Measurements from ENCODE around the gene SLC45A3.

Gene SLC45A3

GRCh38 chr1:205668951-205669340 is 11.4 kb downstream of the SLC45A3 start:
- no peak for DNase-seq (ENCODE audit: low read depth in 2 of 2)

DNA sequence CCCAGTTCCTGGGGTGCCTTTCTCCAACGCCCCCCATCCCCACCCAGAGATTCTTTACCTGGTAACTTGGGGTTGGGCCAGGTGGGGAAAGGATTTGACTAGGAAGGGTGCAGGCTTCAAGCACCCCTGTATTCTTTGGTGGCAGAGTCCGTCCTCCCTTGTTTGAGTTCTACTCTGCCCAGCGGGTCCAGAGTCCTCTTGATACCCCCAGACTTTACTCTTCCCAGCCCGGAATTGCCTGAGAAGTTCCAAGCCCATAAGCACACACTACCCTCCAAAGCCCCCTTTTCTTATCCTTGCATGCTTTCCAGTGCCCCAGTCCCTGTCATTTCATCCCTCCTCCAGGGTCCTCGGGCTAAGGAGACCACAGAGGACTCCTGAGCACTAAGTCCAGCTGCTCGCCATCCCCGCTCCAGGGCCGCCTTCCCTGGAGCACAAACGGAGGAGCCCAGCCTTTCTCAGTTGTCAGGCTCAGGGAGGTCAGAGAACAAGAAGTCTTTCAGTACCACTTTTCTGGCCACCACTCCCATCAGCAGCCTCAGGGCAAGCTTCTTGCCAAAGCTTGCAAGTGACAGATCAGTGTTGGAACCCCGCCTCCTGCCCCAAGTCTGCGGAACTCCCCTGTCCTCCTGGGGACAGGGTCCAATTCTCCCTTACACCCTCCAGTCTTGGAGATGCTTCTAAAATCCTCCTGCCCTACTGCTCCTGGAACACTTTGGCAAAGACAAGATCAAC is 12.2 kb downstream of the SLC45A3 start:
- DNase-seq (ENCODE audit: low read depth in 2 of 2): no peak

DNA sequence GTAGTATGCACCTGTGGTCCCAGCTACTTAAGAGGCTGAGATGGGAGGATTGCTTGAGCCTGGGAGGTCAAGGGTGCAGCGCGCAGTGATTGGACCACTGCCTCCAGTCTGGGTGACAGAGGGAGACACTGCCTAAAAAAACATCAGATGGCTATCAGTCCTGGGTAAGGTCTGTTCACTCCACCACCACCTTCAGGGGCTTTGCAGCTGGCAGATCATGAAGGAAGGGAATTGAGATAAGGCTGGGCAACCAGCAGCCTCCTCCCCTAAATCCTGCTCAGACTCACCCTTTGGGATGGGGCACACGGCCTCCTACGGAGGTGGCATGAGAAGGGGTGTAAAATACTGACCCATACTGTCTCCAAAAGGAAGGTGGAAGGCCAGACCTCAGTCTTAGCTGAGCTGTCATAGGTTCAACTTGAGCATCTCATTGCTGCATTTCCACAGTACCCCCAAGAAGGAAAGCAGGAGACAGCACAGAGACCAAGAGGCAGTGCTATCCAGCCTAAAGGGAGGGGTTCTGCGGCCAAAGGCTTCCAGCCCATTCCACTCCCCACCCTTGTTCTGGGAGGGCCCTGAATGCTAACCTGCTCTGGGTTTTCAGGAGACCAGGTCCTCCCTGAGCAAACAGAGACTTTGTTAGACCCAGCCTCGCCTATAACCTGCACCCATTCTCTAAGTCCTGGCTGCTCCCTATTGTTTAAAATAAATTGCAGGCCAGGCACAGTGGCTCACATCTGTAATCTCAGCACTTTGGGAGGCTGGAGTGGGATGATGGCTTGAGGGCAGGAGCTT is 13.7 kb downstream of the SLC45A3 start:
- DNase-seq (ENCODE audit: low read depth in 2 of 2): no peak

DNA sequence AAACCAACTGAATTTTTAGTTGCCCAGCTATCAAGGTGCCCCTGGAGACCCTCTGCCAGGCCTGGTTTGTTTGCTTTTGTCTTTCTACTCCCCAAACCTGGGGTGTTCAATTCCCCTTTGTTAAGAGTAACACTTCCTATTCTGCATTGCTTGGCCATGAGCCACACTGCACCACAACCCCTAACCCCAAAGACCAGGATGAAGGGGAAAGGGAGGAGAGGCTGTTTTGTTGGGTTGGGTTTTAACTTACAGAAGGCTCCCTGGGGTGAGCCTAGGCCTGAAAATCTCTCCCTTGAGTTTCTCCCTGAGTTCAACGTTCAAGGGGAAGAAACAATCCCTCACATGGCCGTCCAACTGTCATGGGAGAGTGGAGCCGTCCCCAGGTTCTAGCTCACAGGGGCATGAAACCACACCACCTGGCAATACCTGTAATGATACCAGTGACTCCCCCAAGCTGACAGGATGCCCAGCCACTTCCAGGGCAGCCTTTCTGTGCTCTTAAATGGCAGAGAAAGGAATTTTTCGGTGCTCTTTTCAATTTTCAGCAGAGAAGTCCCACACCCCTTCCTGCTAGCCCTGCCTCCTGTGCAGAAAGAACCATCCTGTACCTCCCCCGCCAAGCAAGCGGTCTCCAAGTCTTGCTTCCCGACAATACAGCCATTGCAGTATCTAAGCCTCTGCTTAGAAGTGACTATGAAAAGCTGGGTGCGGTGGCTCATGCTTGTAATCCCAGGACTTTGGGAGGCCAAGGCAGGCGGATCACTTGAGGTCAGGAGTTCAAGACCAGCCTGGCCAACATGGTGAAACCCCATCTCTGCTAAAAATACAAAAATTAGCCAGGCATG is 14.9 kb downstream of the SLC45A3 start:
- no peak for DNase-seq (ENCODE audit: low read depth in 2 of 2)

DNA sequence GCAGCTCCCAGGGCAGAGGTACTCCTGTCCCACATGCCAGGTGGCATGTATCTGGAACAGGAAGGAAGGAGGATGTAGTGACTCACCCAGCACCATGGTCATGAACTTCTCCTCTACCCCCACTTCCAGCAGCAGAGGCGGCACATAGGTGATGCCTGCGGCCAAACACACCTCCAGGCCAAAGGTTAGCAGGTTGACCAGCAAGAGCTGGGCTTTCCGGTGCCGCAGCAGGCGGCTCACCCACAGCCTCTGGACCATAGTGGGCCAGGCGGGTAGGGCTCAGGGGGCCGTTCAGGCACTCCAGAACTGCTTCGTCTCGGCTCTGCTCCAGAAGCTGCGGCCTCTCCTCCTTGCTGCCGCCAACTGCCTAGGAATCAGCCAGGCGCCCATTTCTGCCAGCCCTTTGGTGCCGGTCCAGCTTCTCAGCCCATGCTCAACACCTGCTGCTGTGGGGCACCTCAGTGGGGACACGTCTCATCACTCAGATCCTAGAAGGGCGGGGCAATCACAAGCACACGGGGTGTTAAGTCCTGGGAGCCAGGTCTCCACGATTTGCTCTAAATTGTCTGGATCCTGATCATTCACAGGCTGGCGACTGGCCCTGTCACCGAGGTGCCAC is 15.8 kb downstream of the SLC45A3 start:
- DNase-seq (ENCODE audit: low read depth in 2 of 2): no peak

DNA sequence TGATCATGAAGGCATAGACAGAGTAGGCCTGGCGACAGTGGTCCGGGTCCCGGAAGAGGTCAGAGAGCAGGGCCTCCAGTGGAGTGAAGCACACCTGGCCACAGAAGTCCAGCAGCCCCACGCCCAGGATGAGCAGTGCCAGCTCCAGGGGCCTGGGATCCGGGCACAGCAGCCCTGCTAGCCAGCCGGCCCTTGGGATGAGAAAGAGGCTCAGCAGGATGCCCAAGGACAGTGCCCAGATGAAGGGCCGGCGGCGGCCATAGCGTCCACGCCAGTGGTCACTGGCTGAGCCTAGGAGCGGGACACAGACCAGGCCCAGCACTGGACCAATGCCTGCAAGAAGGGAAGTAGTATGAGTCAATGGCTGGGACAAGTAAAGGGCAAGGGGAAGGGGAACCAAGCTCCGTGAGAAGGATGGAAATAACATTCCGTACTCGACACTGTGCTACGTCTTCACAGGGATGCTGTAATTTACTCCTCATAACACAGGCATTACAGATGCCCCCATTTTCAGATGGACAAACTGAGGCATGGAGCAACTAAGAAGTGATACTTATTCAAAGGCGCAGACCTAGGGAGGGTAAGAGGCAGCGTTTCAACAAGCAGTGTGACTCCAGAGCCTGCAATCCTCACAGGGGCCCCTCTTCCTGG is 16.9 kb downstream of the SLC45A3 start:
- no peak for DNase-seq (ENCODE audit: low read depth in 2 of 2)

DNA sequence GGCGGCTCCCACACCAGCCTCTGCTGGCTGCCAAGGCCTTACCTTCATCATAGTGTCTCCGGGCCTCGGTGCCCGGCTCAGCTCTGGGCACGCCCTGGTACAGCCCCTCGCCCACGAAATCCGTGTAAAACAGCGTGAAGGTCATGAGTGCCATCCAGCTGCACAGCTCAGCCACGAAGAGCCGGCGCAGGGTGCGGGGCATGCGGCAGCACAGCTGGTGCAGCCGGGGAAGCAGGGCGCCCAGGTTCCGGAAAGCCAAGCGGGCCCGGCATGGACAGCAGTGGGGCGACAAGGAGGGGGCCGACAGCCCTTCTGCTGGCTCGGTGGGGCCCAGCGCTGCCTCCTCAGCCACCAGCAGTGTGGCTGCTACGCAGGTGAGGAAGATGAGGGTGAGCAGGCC is 17.5 kb downstream of the SLC45A3 start:
- no peak for DNase-seq (ENCODE audit: low read depth in 2 of 2)

GRCh38 chr1:205662135-205662738 is 18.1 kb downstream of the SLC45A3 start:
- DNase-seq (ENCODE audit: low read depth in 2 of 2): no peak

- DNase-seq (ENCODE audit: low read depth in 2 of 2): no peak
Observed at GRCh38 chr1:205661429-205662134, 18.7 kb downstream of the SLC45A3 start.

DNA sequence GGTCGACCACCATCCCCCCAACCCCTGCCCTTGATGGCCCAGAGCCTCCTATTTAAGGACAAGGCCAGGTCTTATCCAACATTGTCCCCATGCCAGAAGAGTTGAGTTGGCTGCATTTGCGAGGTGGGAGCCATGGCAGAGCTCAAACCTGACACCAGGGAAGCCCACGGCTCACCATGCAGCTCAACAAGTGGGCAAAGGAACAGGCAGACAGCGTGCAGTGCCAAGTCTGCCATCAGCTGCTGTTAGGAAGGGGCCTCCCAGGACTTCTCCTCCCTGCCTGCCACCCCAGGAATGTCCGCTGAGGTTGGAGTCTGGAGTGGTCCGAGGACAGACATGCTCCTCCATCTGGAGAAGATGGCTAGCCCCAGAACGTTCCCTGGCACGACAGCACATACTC is 19.9 kb downstream of the SLC45A3 start:
- DNase-seq (ENCODE audit: low read depth in 2 of 2): no peak

DNA sequence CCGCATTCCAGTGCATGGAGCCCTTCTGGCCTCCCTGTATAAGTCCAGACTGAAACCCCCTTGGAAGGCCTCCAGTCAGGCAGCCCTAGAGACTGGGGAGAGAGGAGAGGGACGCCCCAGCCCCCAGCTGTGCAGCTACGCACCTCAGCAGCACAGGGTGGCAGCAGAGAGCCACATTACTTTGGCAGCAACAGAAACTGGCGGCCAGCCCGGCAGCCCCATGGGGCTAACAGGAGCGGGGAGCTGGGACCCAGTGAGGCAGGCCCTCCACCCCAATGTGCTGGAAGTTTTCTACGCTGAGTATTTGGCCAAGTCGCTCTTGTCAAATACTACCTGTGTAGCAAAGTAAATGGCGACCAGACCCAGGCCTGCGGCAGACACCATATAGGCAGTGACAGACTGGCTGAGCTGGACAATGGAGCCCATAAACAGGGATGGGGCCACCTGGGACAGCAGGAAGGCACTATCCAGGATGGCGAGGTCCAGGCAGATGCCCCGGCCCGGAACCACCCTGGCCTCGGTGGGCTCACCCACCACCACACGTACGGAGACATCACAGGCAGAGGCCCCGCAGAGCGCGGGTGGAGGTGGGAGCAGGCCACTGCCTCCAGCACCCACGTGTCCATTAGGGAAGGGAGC is 21.2 kb downstream of the SLC45A3 start:
- peak; percentile 36 to 57 for DNase-seq (ENCODE audit: low read depth in 2 of 2)

DNA sequence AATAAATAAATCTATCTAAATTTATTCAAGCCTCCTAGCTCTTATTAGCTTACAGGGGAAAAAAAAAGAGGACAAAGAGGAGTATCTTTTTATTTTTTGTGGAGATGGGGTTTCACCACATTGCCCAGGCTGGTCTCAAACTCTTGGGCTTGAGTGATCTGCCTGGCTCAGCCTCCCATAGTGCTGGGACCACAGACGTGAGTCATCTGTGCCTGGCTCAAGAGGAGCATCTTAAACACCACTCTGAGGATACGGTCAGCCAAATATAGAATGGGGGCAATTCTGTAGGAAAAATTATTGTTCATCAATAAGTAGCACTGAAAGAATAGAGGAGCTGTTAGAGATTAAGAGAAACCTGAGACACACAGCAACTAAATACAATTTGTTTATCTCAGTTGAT is 24.1 kb downstream of the SLC45A3 start:
- DNase-seq (ENCODE audit: low read depth in 2 of 2): no peak

- no peak for DNase-seq (ENCODE audit: low read depth in 2 of 2)
Observed at GRCh38 chr1:205652984-205653383, 27.3 kb downstream of the SLC45A3 start.

GRCh38 chr1:205650241-205650640 is 30.1 kb downstream of the SLC45A3 start:
- no peak for DNase-seq (ENCODE audit: low read depth in 2 of 2)

GRCh38 chr1:205645519-205645918 is 34.8 kb downstream of the SLC45A3 start:
- no peak for DNase-seq (ENCODE audit: low read depth in 2 of 2)

GRCh38 chr1:205642679-205643307 is 37.5 kb downstream of the SLC45A3 start:
- DNase-seq (ENCODE audit: low read depth in 2 of 2): no peak

GRCh38 chr1:205639567-205639966 is 40.7 kb downstream of the SLC45A3 start:
- DNase-seq (ENCODE audit: low read depth in 2 of 2): no peak

DNA sequence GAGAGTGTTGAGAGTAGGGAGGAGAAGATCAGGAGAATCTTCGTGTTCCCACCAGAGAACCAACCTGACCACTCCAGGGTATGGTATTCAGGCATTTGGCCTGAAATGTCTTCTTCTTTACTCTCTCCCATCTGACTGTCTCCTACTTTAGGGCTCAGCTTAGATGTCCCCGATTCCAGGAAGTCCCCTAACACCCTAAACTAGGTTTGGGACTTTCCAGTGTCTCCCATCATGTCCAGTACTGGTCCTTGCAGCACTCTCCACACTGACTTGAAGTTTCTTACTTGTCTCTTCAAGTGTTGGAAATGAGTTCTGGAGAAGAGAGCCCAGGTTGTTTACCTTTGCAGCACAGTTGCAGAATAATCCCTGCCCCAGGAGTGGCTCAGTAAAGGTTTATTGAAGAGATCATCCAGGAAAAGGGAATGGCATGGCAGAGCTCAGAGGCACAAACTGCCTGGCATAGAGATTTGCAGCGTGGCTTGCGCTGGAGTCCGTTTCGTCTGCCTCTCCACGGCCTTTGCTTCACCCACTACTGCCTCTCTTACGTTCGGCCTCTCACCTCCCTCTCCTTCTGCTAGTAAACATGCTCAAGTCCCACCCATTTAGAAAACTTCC is 42.3 kb downstream of the SLC45A3 start:
- DNase-seq (ENCODE audit: low read depth in 2 of 2): no peak

GRCh38 chr1:205636732-205637131 is 43.6 kb downstream of the SLC45A3 start:
- DNase-seq (ENCODE audit: low read depth in 2 of 2): no peak
